ENCODE data around the gene UPB1. TPM values are rescaled to one million over a fixed set of nuclear protein-coding genes. Genes with fewer than 3 reads are reported as not detected.
"Not testable (repeated sequence)": the region's sequence is repeated elsewhere in the genome, so short reads cannot be mapped to it uniquely, and the experiment has no call there.

The UPB1 gene
- total RNA-seq, 4 donors from 2014 or later, result 0.51 to 2.4 (median 1.6) TPM

GRCh38 chr22:24550028-24550901 lies 55.1 kb downstream of the UPB1 start:
- WGBS, result 90% methylated on average over 7 of the region's 8 CpGs
- no peak overlapping the region for H3K27ac ChIP-seq

GRCh38 chr22:24550902-24551435 lies 55.8 kb downstream of the UPB1 start:
- TF ChIP-seq EP300 (IDR thresholded peaks at IDR 0.05) (no peak), POLR2AphosphoS5 (IDR thresholded peaks at IDR 0.05) (no peak), POLR2A (IDR thresholded peaks at IDR 0.05) (no peak)
- TF ChIP-seq, protein P1, sequence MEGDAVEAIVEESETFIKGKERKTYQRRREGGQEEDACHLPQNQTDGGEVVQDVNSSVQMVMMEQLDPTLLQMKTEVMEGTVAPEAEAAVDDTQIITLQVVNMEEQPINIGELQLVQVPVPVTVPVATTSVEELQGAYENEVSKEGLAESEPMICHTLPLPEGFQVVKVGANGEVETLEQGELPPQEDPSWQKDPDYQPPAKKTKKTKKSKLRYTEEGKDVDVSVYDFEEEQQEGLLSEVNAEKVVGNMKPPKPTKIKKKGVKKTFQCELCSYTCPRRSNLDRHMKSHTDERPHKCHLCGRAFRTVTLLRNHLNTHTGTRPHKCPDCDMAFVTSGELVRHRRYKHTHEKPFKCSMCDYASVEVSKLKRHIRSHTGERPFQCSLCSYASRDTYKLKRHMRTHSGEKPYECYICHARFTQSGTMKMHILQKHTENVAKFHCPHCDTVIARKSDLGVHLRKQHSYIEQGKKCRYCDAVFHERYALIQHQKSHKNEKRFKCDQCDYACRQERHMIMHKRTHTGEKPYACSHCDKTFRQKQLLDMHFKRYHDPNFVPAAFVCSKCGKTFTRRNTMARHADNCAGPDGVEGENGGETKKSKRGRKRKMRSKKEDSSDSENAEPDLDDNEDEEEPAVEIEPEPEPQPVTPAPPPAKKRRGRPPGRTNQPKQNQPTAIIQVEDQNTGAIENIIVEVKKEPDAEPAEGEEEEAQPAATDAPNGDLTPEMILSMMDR (IDR thresholded peaks at IDR 0.05), result no peak
- DNase-seq (ENCODE audit: low spot score in 2 of 2), result no peak
- Histone ChIP-seq H3K4me1 (peaks cover 25% of the 10 kb centered on the region), H3K36me3 (peaks cover 41% of the 10 kb centered on the region), H3K27me3 (no peaks in the 10 kb centered on the region), H3K27ac (no peak overlapping the region), H3K9me3 (no peaks in the 10 kb centered on the region), H3K4me3 (no peak overlapping the region)
- WGBS, result 77% methylated on average over 6 of the region's 6 CpGs

More at GRCh38 chr22:24550028-24550901, 55.1 kb downstream of the UPB1 start:
- Histone ChIP-seq H3K9me3 (no peaks in the 10 kb centered on the region), H3K4me3 (no peak overlapping the region), H3K36me3 (peaks cover 43% of the 10 kb centered on the region), H3K4me1 (peaks cover 28% of the 10 kb centered on the region), H3K27me3 (no peaks in the 10 kb centered on the region)
- TF ChIP-seq POLR2A (IDR thresholded peaks at IDR 0.05) (no peak), EP300 (IDR thresholded peaks at IDR 0.05) (no peak)
- TF ChIP-seq, protein P1 (IDR thresholded peaks at IDR 0.05), result no peak
- DNase-seq (ENCODE audit: low spot score in 2 of 2), result no peak

- H3K36me3 ChIP-seq, result peaks cover 27% of the 10 kb centered on the region
- H3K27ac ChIP-seq; H3K4me3 ChIP-seq; H3K9me3 ChIP-seq; H3K27me3 ChIP-seq; DNase-seq (ENCODE audit: low spot score in 2 of 2): not testable (repeated sequence)
- WGBS, result 86% methylated on average over 10 of the region's 10 CpGs
- peaks cover 39% of the 10 kb centered on the region for H3K4me1 ChIP-seq
Observed at GRCh38 chr22:24552503-24553286, 57.6 kb downstream of the UPB1 start.

- peak overlapping the region; percentile 96 for H3K27ac ChIP-seq
- no peak for DNase-seq (ENCODE audit: low spot score in 2 of 2)
Observed at GRCh38 chr22:24553597-24554312, 58.6 kb downstream of the UPB1 start.

More at GRCh38 chr22:24553597-24554312, 58.6 kb downstream of the UPB1 start:
- Histone ChIP-seq H3K4me3 (peak overlapping the region; percentile 96), H3K36me3 (peaks cover 26% of the 10 kb centered on the region), H3K4me1 (peaks cover 40% of the 10 kb centered on the region), H3K27me3 (no peaks in the 10 kb centered on the region), H3K9me3 (no peaks in the 10 kb centered on the region)
- TF ChIP-seq POLR2AphosphoS5 (IDR thresholded peaks at IDR 0.05), result no peak
- TF ChIP-seq EP300 (IDR thresholded peaks at IDR 0.05), result no peak
- TF ChIP-seq, protein P1 (IDR thresholded peaks at IDR 0.05), result no peak
- TF ChIP-seq POLR2A (IDR thresholded peaks at IDR 0.05), result no peak
- WGBS, result 16% methylated on average over 8 of the region's 12 CpGs

Data from suprapubic skin (tissue), 4 donors.